Esophagus muscularis mucosa (tissue), 4 donors: Measurements from ENCODE around the gene GPR27. TPM values are rescaled to one million over a fixed set of nuclear protein-coding genes. Genes with fewer than 3 reads are reported as not detected.

Experiments used
- DNase-seq: peaks from one replicate; pipeline ENCODE4 v3.0.0-alpha.2; 2017; ENCODE audit errors: extremely low spot score
- H3K27ac ChIP-seq, 4 donors: fragments of 200-600 bp; sonication (generic); replicated peaks in 1 of 4; 1 replicate in 3 of 4; 2 replicates in 1 of 4; pipeline ENCODE4 v1.5.1; 2016 to 2019; ENCODE audit warnings: mild to moderate bottlenecking in 1 of 4
- H3K27me3 ChIP-seq, 4 donors: fragments of 200-600 bp; sonication (generic); one replicate each; pipeline versions ENCODE4 v1.5.1 to v1.6.0; 2016 to 2019
- H3K36me3 ChIP-seq, 4 donors: fragments of 200-600 bp; sonication (generic); one replicate each; pipeline ENCODE4 v1.5.1; 2016 to 2019
- H3K4me1 ChIP-seq, 4 donors: fragments of 200-600 bp; sonication (generic); one replicate each; pipeline ENCODE4 v1.5.1; 2016 to 2019
- H3K4me3 ChIP-seq, 4 donors: fragments of 200-600 bp; sonication (generic); 1 replicate in 2 of 4; 2 replicates in 2 of 4; pipeline ENCODE4 v1.5.1; 2016 to 2019; ENCODE audit warnings: mild to moderate bottlenecking in 4 of 4, moderate library complexity in 1 of 4
- H3K9me3 ChIP-seq, 4 donors: fragments of 200-600 bp; sonication (generic); 1 replicate in 3 of 4; 2 replicates in 1 of 4; pipeline ENCODE4 v1.5.1; 2016 to 2019
- CTCF ChIP-seq, 3 experiments: fragments of 200-600 bp in 2 of 3; fragments of 450-650 bp in 1 of 3; sonication (generic) in 2 of 3; IDR thresholded peaks; one replicate each; pipeline ENCODE4 v1.5.1; 2017 to 2019; ENCODE audit warnings: antibody characterized with exemption in 3 of 3, mild to moderate bottlenecking in 2 of 3, moderate library complexity in 1 of 3
- EP300 ChIP-seq: sonication (generic); formaldehyde crosslinking; IDR thresholded peaks from one replicate; pipeline ENCODE4 v1.6.1; 2017; ENCODE audit warnings: antibody characterized with exemption
- POLR2A ChIP-seq: fragments of 450-650 bp; IDR thresholded peaks from one replicate; pipeline ENCODE4 v1.6.1; 2017; ENCODE audit warnings: antibody characterized with exemption, moderate library complexity, mild to moderate bottlenecking, low read depth
- POLR2AphosphoS5 ChIP-seq, 2 donors: sonication (generic); formaldehyde crosslinking; IDR thresholded peaks; one replicate each; pipeline ENCODE4 v1.6.1; 2017; ENCODE audit warnings: antibody characterized with exemption in 2 of 2
- WGBS: methylation state at CpG from one replicate; pipeline ENCODE4 v1.1.5; 2018; 5-methylcytosine and 5-hydroxymethylcytosine counted together
- intact Hi-C: fragments of 100-400 bp; cut with DNase I; formaldehyde crosslinking; loops from one replicate; pipeline ENCODE4 v1.15.1; 2023
- total RNA-seq, 4 donors: library from RNA; depleted of rRNA; stranded (reverse); fragments of >200 nt; gene quantifications; one replicate each; pipeline versions ENCODE4 v1.1.0 to v1.2.1, GENCODE V29; 2016

GPR27 gene
- total RNA-seq, 4 donors from 2014 or later = 2.2 to 4.3 (median 2.5) TPM

GRCh38 chr3:71723452-71724170, 30.0 kb upstream of the GPR27 start:
- no peak for DNase-seq
- H3K27ac ChIP-seq = peak overlapping the region in 1 of 4 donors; percentile 76
- TF ChIP-seq POLR2AphosphoS5 (IDR thresholded peaks at IDR 0.05) (no peak), EP300 (no peak), POLR2A (no peak), CTCF (IDR thresholded peaks at IDR 0.05) (no peak)
- H3K9me3 ChIP-seq = no peaks in the 10 kb centered on the region
- WGBS = 40% methylated on average over 6 of the region's 6 CpGs
- H3K4me3 ChIP-seq = peak overlapping the region; percentile 70 to 99 (median 86)
- H3K27me3 ChIP-seq = no peaks in the 10 kb centered on the region
- H3K36me3 ChIP-seq = no peaks in the 10 kb centered on the region
- intact Hi-C loops = loop anchor here (10.0 kb wide), 1 partner anchor 1101 kb away; no protein-coding TSS in a partner anchor
- H3K4me1 ChIP-seq = peaks cover 14 to 37% (median 26%) of the 10 kb centered on the region in 4 donors

- H3K27ac ChIP-seq = peak overlapping the region in 2 of 4 donors; percentile 76 to 84
Measured at GRCh38 chr3:71724171-71724453, 29.5 kb upstream of the GPR27 start.

DNA sequence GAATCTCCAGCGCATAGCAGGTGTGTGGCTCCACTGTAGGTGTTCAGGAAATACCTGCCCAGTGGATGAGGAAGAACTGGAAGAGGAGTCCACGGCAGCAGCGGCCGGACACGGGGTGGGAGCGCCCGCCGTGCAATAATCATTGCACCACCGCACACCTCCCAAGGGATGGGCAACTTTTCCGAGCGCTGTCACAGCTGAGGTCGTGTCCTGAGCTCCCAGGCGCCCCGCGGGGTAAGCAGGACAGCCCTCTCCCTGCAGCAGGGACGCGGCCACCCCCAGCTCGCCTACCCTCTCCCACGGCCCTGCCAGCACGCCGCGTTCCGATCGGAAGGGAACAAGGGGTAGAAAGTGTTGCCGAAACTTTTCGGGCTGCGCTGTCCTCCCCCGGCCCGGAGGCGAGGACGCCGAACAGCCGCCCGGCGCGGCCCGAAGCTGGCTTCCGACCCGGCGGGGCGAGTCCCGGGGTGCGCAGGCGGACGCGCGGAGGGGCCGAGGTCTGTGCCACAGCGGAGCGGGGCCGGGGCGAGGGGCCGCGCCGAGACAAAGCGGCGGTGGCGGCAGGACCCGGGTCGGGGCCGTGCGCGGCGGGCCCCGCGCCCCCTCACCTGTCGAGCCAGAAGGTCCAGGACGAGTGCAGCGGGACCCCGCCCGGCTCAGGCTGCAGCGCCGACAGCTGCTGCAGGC, 28.9 kb upstream of the GPR27 start:
- Histone ChIP-seq H3K27me3 (no peaks in the 10 kb centered on the region), H3K36me3 (no peaks in the 10 kb centered on the region), H3K27ac (peak overlapping the region; percentile 76 to 84 (median 82)), H3K9me3 (no peaks in the 10 kb centered on the region), H3K4me1 (peaks cover 14 to 37% (median 27%) of the 10 kb centered on the region in 4 donors), H3K4me3 (peak overlapping the region; percentile 70 to 99 (median 86))
- intact Hi-C loops = loop anchor here (10.0 kb wide), 1 partner anchor 1100 kb away; no protein-coding TSS in a partner anchor
- DNase-seq = no peak
- WGBS = 2% methylated on average over 17 of the region's 73 CpGs
- TF ChIP-seq POLR2A (no peak), EP300 (no peak), POLR2AphosphoS5 (IDR thresholded peaks at IDR 0.05) (no peak), CTCF (IDR thresholded peaks at IDR 0.05) (no peak)

More at GRCh38 chr3:71724171-71724453, 29.5 kb upstream of the GPR27 start:
- Histone ChIP-seq H3K4me1 (peaks cover 14 to 37% (median 26%) of the 10 kb centered on the region in 4 donors), H3K4me3 (peak overlapping the region; percentile 70 to 99 (median 86)), H3K9me3 (no peaks in the 10 kb centered on the region), H3K27me3 (no peaks in the 10 kb centered on the region), H3K36me3 (no peaks in the 10 kb centered on the region)
- no peak for DNase-seq
- TF ChIP-seq POLR2AphosphoS5 (IDR thresholded peaks at IDR 0.05) (no peak), POLR2A (no peak), CTCF (IDR thresholded peaks at IDR 0.05) (no peak), EP300 (no peak)
- intact Hi-C loops = loop anchor here (10.0 kb wide), 1 partner anchor 1101 kb away; no protein-coding TSS in a partner anchor

DNA sequence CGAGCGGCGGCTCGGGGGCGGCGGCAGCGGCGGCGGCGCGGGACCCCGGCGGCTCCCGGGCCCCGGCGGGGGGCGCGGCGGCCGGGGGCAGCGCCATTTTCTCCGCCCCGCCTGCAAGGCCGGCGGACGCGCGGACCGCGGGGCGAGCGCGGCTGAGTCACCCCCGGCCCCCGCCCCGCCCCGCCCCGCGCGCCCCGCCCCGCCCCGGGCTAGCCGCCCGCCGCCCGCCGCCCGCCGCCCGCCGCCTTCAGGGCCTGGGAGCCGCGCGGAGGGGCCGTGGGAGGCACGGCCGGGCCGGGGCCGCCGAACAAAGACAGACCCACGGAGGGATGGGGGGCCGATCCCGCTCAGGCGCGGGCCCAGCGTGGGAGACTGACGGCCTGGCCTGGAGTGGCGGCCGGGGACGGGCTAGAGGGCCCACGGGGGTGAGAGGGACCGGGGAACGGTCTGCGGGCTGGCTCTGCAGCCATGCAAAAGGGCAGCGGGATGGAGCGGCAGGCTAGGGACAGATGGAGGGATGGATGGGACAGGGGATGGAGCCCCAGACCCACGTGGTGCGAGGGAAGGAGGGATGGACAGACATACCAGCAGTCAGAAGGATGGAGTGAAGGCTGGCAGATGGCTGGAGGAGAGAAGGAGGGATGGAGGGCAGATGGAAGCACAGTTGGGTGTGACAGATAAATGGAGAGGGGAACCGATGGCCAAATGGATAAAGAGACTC, 28.2 kb upstream of the GPR27 start, which contains the start of gene EIF4E3:
Gene EIF4E3 (minus strand): TSS at position 132 of the 721 bp plus-strand sequence. CDS start 35 bp downstream, at position 97.
- WGBS = 8% methylated on average over 10 of the region's 80 CpGs
- H3K9me3 ChIP-seq = no peaks in the 10 kb centered on the region
- peak within 1 kb of the TSS; percentile 70 to 99 (median 86) for H3K4me3 ChIP-seq
- peak within 1 kb of the TSS; percentile 80 to 84 (median 84) for H3K27ac ChIP-seq
- DNase-seq = no peak
- TF ChIP-seq POLR2A = no peak
- peak in 1 of 2 donors; percentile 38 for TF ChIP-seq POLR2AphosphoS5 (IDR thresholded peaks at IDR 0.05)
- TF ChIP-seq EP300 = no peak
- H3K36me3 ChIP-seq = no peaks in the 10 kb centered on the region
- intact Hi-C loops = loop anchor here (10.0 kb wide), 1 partner anchor 1099 kb away; no protein-coding TSS in a partner anchor
- no peaks in the 10 kb centered on the region for H3K27me3 ChIP-seq
- peaks cover 19 to 41% (median 29%) of the 10 kb centered on the region in 4 donors for H3K4me1 ChIP-seq
